Natural killer cell treated with Interleukin-12 subunit alpha and Interleukin-12 subunit beta and Interleukin-15 and Interleukin-18, amount 100 ng/mL, for 72 hours (primary cell): Measurements from ENCODE around the gene PRIMA1. TPM values are rescaled to one million over a fixed set of nuclear protein-coding genes. Genes with fewer than 3 reads are reported as not detected.

Experiments used
- ATAC-seq, 2 donors: fragments of 150-1000 bp; cut with Tn5 transposase in 1 of 2; sonication (Bioruptor Pico), chemical (Tn5 transposase) in 1 of 2; 2 replicates each; pipeline ENCODE4 v1.10.0; 2021
- DNase-seq: peaks from one replicate; pipeline ENCODE4 v3.0.0; 2022; ENCODE audit warnings: low spot score
- H3K27ac Mint-ChIP-seq, 2 donors: 1 replicate in 1 of 2; 2 replicates in 1 of 2; pipeline ENCODE4 v1.8.0; 2022; ENCODE audit warnings: mixed read lengths in 2 of 2, mild to moderate bottlenecking in 1 of 2, moderate library complexity in 1 of 2
- H3K27me3 Mint-ChIP-seq, 2 donors: 1 replicate in 1 of 2; 2 replicates in 1 of 2; pipeline ENCODE4 v1.8.0; 2022; ENCODE audit warnings: mixed read lengths in 2 of 2
- H3K36me3 Mint-ChIP-seq: one replicate; pipeline ENCODE4 v1.8.0; 2022; ENCODE audit warnings: mixed read lengths
- H3K4me1 Mint-ChIP-seq, 2 donors: 1 replicate in 1 of 2; 2 replicates in 1 of 2; pipeline ENCODE4 v1.8.0; 2022; ENCODE audit warnings: low read depth in 2 of 2, mixed read lengths in 2 of 2, mild to moderate bottlenecking in 1 of 2
- H3K4me3 Mint-ChIP-seq: one replicate; pipeline ENCODE4 v1.8.0; 2022; ENCODE audit warnings: mixed read lengths
- H3K9me3 Mint-ChIP-seq: 2 replicates; pipeline ENCODE4 v1.8.0; 2022; ENCODE audit warnings: mixed read lengths
- total RNA-seq, 2 donors: library from RNA; stranded (reverse); gene quantifications; one replicate each; pipeline ENCODE4 v1.2.3, GENCODE V29; 2022

Gene PRIMA1
- total RNA-seq, 2 donors from 2014 or later, result not detected

GRCh38 chr14:93742761-93743160 lies 45.5 kb downstream of the PRIMA1 start:
- ATAC-seq (no peak), DNase-seq (no peak)
- Mint-ChIP-seq H3K36me3 (no peaks in the 10 kb centered on the region), H3K9me3 (no peaks in the 10 kb centered on the region), H3K27me3 (peaks cover 9 to 21% of the 10 kb centered on the region in 2 donors), H3K4me1 (peaks cover 0 to 6% of the 10 kb centered on the region in 2 donors), H3K4me3 (no peak overlapping the region), H3K27ac (no peak overlapping the region)

- H3K36me3 Mint-ChIP-seq, result no peaks in the 10 kb centered on the region
- H3K27ac Mint-ChIP-seq, result no peak overlapping the region
- peaks cover 0 to 5% of the 10 kb centered on the region in 2 donors for H3K4me1 Mint-ChIP-seq
- ATAC-seq (no peak), DNase-seq (no peak)
- no peaks in the 10 kb centered on the region for H3K9me3 Mint-ChIP-seq
- H3K27me3 Mint-ChIP-seq, result peaks cover 11 to 21% of the 10 kb centered on the region in 2 donors
- H3K4me3 Mint-ChIP-seq, result no peak overlapping the region
Measured at GRCh38 chr14:93741556-93742230, 46.6 kb downstream of the PRIMA1 start.

- no peaks in the 10 kb centered on the region for H3K9me3 Mint-ChIP-seq
- peaks cover 11 to 21% of the 10 kb centered on the region in 2 donors for H3K27me3 Mint-ChIP-seq
- H3K36me3 Mint-ChIP-seq, result no peaks in the 10 kb centered on the region
- H3K27ac Mint-ChIP-seq, result no peak overlapping the region
- no peak for ATAC-seq
- H3K4me3 Mint-ChIP-seq, result no peak overlapping the region
- H3K4me1 Mint-ChIP-seq, result no peaks in the 10 kb centered on the region
- no peak for DNase-seq
Measured at GRCh38 chr14:93737634-93738033, 50.7 kb downstream of the PRIMA1 start.

- peaks cover 11 to 14% of the 10 kb centered on the region in 2 donors for H3K27me3 Mint-ChIP-seq
- DNase-seq (no peak), ATAC-seq (no peak)
- H3K36me3 Mint-ChIP-seq, result no peaks in the 10 kb centered on the region
- H3K4me1 Mint-ChIP-seq, result no peaks in the 10 kb centered on the region
- no peak overlapping the region for H3K27ac Mint-ChIP-seq
- H3K9me3 Mint-ChIP-seq, result no peaks in the 10 kb centered on the region
- no peak overlapping the region for H3K4me3 Mint-ChIP-seq
Measured at GRCh38 chr14:93736378-93737014, 51.8 kb downstream of the PRIMA1 start.

GRCh38 chr14:93735206-93735605 lies 53.1 kb downstream of the PRIMA1 start:
- no peaks in the 10 kb centered on the region for H3K36me3 Mint-ChIP-seq
- peaks cover 9 to 14% of the 10 kb centered on the region in 2 donors for H3K27me3 Mint-ChIP-seq
- ATAC-seq (no peak), DNase-seq (no peak)
- no peaks in the 10 kb centered on the region for H3K4me1 Mint-ChIP-seq
- H3K9me3 Mint-ChIP-seq, result no peaks in the 10 kb centered on the region
- H3K27ac Mint-ChIP-seq, result no peak overlapping the region
- no peak overlapping the region for H3K4me3 Mint-ChIP-seq

GRCh38 chr14:93734086-93734822 lies 54.0 kb downstream of the PRIMA1 start:
- Mint-ChIP-seq H3K4me1 (no peaks in the 10 kb centered on the region), H3K27me3 (peaks cover 7 to 14% of the 10 kb centered on the region in 2 donors), H3K27ac (no peak overlapping the region), H3K36me3 (no peaks in the 10 kb centered on the region), H3K9me3 (no peaks in the 10 kb centered on the region), H3K4me3 (no peak overlapping the region)
- no peak for ATAC-seq
- no peak for DNase-seq

- no peak for DNase-seq
- peaks cover 7 to 14% of the 10 kb centered on the region in 2 donors for H3K27me3 Mint-ChIP-seq
- no peaks in the 10 kb centered on the region for H3K4me1 Mint-ChIP-seq
- no peak for ATAC-seq
- H3K4me3 Mint-ChIP-seq, result no peak overlapping the region
- H3K36me3 Mint-ChIP-seq, result no peaks in the 10 kb centered on the region
- H3K27ac Mint-ChIP-seq, result no peak overlapping the region
- no peaks in the 10 kb centered on the region for H3K9me3 Mint-ChIP-seq
Measured at GRCh38 chr14:93733631-93734030, 54.7 kb downstream of the PRIMA1 start.

- no peak overlapping the region for H3K4me3 Mint-ChIP-seq
- ATAC-seq (no peak), DNase-seq (no peak)
- H3K27ac Mint-ChIP-seq, result no peak overlapping the region
- H3K27me3 Mint-ChIP-seq, result peaks cover 5 to 12% of the 10 kb centered on the region in 2 donors
- H3K36me3 Mint-ChIP-seq, result no peaks in the 10 kb centered on the region
- H3K9me3 Mint-ChIP-seq, result no peaks in the 10 kb centered on the region
- H3K4me1 Mint-ChIP-seq, result no peaks in the 10 kb centered on the region
Measured at GRCh38 chr14:93733231-93733630, 55.1 kb downstream of the PRIMA1 start.

GRCh38 chr14:93732524-93732923 lies 55.8 kb downstream of the PRIMA1 start:
- ATAC-seq, result no peak

GRCh38 chr14:93731753-93732152 lies 56.5 kb downstream of the PRIMA1 start:
- ATAC-seq (no peak), DNase-seq (no peak)
- H3K4me1 Mint-ChIP-seq, result no peaks in the 10 kb centered on the region
- no peak overlapping the region for H3K27ac Mint-ChIP-seq
- no peaks in the 10 kb centered on the region for H3K36me3 Mint-ChIP-seq
- no peaks in the 10 kb centered on the region for H3K9me3 Mint-ChIP-seq
- H3K4me3 Mint-ChIP-seq, result no peak overlapping the region
- peaks cover 0 to 3% of the 10 kb centered on the region in 2 donors for H3K27me3 Mint-ChIP-seq

More at GRCh38 chr14:93732524-93732923, 55.8 kb downstream of the PRIMA1 start:
- H3K36me3 Mint-ChIP-seq, result no peaks in the 10 kb centered on the region
- no peaks in the 10 kb centered on the region for H3K9me3 Mint-ChIP-seq
- no peak overlapping the region for H3K27ac Mint-ChIP-seq
- H3K27me3 Mint-ChIP-seq, result peaks cover 2 to 8% of the 10 kb centered on the region in 2 donors
- no peak for DNase-seq
- H3K4me3 Mint-ChIP-seq, result no peak overlapping the region
- H3K4me1 Mint-ChIP-seq, result no peaks in the 10 kb centered on the region

GRCh38 chr14:93729993-93730392 lies 58.3 kb downstream of the PRIMA1 start:
- Mint-ChIP-seq H3K4me3 (no peak overlapping the region), H3K27ac (no peak overlapping the region), H3K36me3 (no peaks in the 10 kb centered on the region), H3K27me3 (no peaks in the 10 kb centered on the region), H3K9me3 (no peaks in the 10 kb centered on the region), H3K4me1 (no peaks in the 10 kb centered on the region)
- ATAC-seq (no peak), DNase-seq (no peak)

GRCh38 chr14:93728651-93729016 lies 59.7 kb downstream of the PRIMA1 start:
- Mint-ChIP-seq H3K4me1 (no peaks in the 10 kb centered on the region), H3K36me3 (no peaks in the 10 kb centered on the region), H3K27me3 (no peaks in the 10 kb centered on the region), H3K27ac (no peak overlapping the region), H3K9me3 (no peaks in the 10 kb centered on the region), H3K4me3 (no peak overlapping the region)
- no peak for ATAC-seq
- no peak for DNase-seq

GRCh38 chr14:93727917-93728650 lies 60.2 kb downstream of the PRIMA1 start:
- Mint-ChIP-seq H3K27ac (no peak overlapping the region), H3K36me3 (no peaks in the 10 kb centered on the region), H3K4me3 (no peak overlapping the region), H3K4me1 (no peaks in the 10 kb centered on the region), H3K9me3 (no peaks in the 10 kb centered on the region), H3K27me3 (no peaks in the 10 kb centered on the region)
- no peak for ATAC-seq
- no peak for DNase-seq
